HL-60 (cell line): ENCODE data around the gene TEKT2.

ENCODE experiments used
- DNase-seq, 2 experiments: peaks; one replicate each; pipeline ENCODE4 v3.0.0-alpha.2; 2010 to 2020; ENCODE audit warnings: low read depth in 1 of 2, low spot score in 1 of 2
- H3K27ac ChIP-seq: fragments of 250-450 bp; sonication (Bioruptor Pico); replicated peaks from 2 replicates; pipeline ENCODE4 v1.5.1; 2020; ENCODE audit warnings: mild to moderate bottlenecking, moderate library complexity
- H3K27me3 ChIP-seq: fragments of 250-450 bp; sonication (Bioruptor Pico); 2 replicates; pipeline ENCODE4 v1.5.1; 2021; ENCODE audit warnings: mild to moderate bottlenecking, moderate library complexity; ENCODE audit not compliant: insufficient read depth, poor library complexity, severe bottlenecking
- H3K4me3 ChIP-seq: replicated peaks from 2 replicates; pipeline ENCODE4 v1.5.1; 2011; ENCODE audit warnings: mild to moderate bottlenecking, control low read depth, low read length; ENCODE audit not compliant: insufficient read depth
- CTCF ChIP-seq: IDR thresholded peaks from one replicate; pipeline ENCODE4 v1.5.1; 2011; ENCODE audit warnings: low read length, control low read depth, inconsistent platforms; ENCODE audit not compliant: insufficient read depth
- GABPA ChIP-seq: IDR thresholded peaks from 2 replicates; pipeline ENCODE4 v1.6.1; 2012; ENCODE audit warnings: low read depth
- POLR2AphosphoS5 ChIP-seq: IDR thresholded peaks from 2 replicates; pipeline ENCODE4 v1.6.1; 2012; ENCODE audit warnings: low read depth
- SPI1 ChIP-seq: IDR thresholded peaks from 2 replicates; pipeline ENCODE4 v1.6.1; 2012; ENCODE audit warnings: low read depth, mild to moderate bottlenecking, borderline replicate concordance
- TF ChIP-seq, protein P1 (sequence below): IDR thresholded peaks from 2 replicates; pipeline ENCODE4 v1.6.1; 2012; ENCODE audit warnings: low read depth; ENCODE audit not compliant: insufficient replicate concordance

TEKT2 gene

GRCh38 chr1:36136535-36136934 is 52.6 kb downstream of the TEKT2 start:
- no peak for DNase-seq
- Histone ChIP-seq H3K27me3 (no peaks in the 10 kb centered on the region), H3K4me3 (no peak overlapping the region), H3K27ac (no peak overlapping the region)
- TF ChIP-seq CTCF (no peak), POLR2AphosphoS5 (no peak), SPI1 (no peak), GABPA (no peak)
- TF ChIP-seq, protein P1, sequence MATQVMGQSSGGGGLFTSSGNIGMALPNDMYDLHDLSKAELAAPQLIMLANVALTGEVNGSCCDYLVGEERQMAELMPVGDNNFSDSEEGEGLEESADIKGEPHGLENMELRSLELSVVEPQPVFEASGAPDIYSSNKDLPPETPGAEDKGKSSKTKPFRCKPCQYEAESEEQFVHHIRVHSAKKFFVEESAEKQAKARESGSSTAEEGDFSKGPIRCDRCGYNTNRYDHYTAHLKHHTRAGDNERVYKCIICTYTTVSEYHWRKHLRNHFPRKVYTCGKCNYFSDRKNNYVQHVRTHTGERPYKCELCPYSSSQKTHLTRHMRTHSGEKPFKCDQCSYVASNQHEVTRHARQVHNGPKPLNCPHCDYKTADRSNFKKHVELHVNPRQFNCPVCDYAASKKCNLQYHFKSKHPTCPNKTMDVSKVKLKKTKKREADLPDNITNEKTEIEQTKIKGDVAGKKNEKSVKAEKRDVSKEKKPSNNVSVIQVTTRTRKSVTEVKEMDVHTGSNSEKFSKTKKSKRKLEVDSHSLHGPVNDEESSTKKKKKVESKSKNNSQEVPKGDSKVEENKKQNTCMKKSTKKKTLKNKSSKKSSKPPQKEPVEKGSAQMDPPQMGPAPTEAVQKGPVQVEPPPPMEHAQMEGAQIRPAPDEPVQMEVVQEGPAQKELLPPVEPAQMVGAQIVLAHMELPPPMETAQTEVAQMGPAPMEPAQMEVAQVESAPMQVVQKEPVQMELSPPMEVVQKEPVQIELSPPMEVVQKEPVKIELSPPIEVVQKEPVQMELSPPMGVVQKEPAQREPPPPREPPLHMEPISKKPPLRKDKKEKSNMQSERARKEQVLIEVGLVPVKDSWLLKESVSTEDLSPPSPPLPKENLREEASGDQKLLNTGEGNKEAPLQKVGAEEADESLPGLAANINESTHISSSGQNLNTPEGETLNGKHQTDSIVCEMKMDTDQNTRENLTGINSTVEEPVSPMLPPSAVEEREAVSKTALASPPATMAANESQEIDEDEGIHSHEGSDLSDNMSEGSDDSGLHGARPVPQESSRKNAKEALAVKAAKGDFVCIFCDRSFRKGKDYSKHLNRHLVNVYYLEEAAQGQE: no peak

DNA sequence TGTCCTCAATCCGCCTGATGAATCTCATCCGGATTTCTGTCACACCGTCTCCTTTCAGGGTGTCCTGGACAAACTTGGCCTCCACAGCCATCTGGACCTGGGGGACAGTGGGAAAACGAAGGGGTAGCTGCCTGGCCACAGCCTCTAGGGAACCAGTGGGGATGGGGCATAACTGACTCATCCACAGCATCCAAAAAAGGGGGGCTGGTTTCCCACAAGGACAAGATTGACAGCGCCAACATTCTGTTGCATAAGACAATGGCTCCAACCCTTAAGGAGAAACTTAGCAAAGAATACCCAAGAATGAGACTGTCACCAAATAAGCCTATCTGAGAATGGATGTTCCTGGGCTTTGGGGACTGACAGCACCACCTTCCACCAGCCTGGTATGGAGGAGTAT is 53.3 kb downstream of the TEKT2 start:
- Histone ChIP-seq H3K4me3 (no peak overlapping the region), H3K27me3 (no peaks in the 10 kb centered on the region), H3K27ac (no peak overlapping the region)
- TF ChIP-seq CTCF: no peak
- no peak for TF ChIP-seq POLR2AphosphoS5
- no peak for TF ChIP-seq GABPA
- no peak for TF ChIP-seq SPI1
- TF ChIP-seq, protein P1: no peak
- no peak for DNase-seq

DNA sequence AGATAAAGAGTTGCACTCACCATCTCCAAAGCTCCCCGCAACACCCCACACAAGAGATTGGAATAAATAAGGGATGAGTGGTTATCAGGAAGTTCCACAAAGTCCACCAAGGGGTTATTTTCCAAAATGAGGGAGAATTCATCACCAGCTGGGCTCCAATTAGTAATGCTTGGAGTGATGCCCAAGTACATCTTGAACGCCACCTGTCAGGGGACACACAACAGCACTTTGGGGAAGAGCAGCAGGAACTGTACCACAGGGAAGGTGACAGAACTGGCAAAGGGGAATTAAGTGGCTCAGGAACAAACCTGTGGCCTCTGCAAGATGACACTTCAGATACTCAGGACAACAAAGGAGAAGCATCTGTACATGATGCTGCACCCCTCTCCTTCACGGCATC is 53.9 kb downstream of the TEKT2 start:
- Histone ChIP-seq H3K27me3 (no peaks in the 10 kb centered on the region), H3K4me3 (no peak overlapping the region), H3K27ac (no peak overlapping the region)
- DNase-seq: no peak
- no peak for TF ChIP-seq POLR2AphosphoS5
- TF ChIP-seq CTCF: no peak
